HG03521 (cell line): ENCODE results near the gene ACTN1.
"Not testable (repeated sequence)": the region's sequence is repeated elsewhere in the genome, so short reads cannot be mapped to it uniquely, and the experiment has no call there.

ENCODE experiments used
- ATAC-seq: cut with Tn5 transposase; IDR thresholded peaks from one replicate; pipeline ENCODE4 v1.9.1; 2021; ENCODE audit warnings: mild to moderate bottlenecking, moderate library complexity; ENCODE audit not compliant: unreplicated experiment

ACTN1 gene

DNA sequence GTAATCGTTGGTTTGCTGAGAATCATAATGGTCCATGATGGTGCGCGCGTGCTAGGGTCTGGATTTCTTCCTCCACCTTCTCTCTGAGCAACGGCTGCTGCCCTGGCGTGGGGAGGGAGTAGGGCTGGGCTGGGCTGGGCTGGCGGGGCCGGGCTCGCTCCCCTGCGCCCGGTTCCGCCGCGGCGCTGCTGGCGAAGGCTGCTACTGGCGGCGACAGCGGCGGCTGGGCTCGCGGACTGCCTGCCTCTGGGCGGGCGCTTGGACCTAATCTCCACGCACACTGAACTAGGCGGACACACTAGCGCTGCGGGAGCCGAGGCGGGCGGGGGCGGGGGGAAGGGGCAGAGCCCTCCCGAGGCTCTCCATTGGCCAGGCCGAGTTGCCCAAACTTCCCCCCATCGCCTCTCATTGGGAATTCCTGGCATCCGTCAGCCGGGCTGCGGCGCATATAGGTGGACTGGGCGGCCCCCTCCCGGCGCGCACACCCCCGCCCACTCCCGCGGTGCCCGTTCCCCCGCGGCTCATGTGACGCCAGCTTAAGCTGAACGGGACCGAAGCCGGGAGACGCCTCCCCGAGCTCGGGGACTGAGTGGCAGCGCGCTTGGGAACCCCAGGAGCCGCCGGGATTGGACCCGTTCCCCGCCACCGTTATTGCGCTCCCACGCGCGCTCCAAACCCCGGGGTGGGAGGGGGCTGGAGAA, at the start of gene ACTN1:
TSS of gene ACTN1 (minus strand) at position 282 of the 701 bp plus-strand sequence. CDS start at position 36, 246 bp downstream.
- ATAC-seq, result no peak

DNA sequence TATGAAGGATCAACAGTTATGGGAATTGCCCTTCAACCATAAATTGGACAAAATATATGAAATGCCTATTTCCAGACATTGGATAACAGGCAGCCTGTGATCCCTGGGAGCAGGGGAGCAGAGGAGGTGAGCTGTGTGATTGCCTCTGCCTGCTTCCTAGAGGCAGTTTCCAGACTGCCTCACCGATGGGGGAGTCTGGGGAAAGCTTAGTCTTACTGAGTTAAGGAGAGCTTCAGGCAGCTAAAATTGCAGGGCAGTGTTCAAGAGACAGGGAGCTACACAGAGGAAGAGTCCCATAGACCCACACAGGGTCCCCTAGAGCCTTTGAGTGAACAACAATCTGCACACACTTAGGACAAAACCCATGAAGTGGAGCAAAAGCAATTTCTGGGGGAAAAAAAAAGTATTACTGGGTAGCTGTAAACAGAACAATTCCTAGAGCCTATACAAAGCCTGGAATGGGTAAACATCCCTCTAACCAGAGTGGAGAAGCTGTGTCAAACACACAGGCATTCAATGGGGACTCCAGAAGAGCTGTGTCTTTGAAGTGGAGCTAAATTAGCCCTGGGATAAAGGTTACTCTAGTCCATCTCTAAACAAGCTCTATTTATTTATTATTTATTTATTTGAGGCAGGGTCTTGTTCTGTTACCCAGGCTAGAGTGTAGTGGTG, 48.3 kb upstream of the ACTN1 start:
- no peak for ATAC-seq

DNA sequence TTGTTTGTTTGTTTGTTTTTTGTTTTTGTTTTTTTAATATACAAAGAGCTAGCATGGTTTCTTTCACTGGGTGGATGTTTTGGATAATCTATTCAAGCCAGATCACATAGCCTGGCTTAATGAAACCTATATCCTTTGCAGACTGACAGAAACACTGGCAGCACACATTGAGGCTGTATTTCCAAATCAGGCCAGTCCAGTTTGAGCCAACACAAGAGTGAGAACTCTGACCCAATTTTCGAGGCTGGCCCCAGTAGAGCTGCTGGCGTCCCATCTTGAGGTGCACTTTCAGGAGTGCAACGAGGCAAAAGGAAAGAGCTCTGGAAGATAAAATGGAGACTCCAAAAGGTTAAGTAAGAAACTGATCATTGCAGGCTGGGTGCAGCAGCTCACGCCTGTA, 43.9 kb upstream of the ACTN1 start:
- no peak for ATAC-seq

DNA sequence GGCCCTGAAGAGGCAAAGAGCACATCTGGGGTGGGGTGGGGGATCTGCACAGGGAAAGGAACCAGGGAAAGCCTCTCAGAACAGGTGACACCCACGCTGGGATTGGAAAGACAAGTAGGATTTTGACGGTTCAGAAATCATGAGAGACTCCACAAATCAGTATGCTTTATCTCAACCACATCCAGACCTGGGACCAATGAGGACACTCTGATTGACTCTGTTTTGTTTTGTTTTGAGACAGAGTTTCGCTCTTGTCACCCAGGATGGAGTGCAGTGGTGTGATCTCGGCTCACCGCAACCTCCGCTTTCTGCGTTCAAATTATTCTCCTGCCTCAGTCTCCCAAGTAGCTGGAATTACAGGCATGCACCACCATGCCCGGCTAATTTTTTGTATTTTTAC, 43.0 kb upstream of the ACTN1 start:
- ATAC-seq, result not testable (repeated sequence)

DNA sequence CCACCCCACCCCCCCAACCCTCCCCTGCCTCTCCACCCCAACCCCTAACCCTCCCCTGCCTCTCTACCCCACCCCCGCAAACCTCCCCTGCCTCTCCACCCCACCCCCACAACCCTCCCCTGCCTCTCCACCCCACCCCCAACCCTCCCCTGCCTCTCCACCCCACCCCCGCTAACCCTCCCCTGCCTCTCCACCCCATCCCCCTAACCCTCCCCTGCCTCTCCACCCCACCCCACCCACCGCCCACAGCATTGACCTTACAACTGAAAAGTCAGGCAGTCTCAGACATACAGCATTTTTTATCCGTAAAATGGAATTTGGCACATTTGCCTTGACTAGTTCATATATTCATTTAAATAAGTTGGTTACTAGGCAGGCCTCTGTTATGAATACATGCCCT, 38.6 kb upstream of the ACTN1 start:
- no peak for ATAC-seq

DNA sequence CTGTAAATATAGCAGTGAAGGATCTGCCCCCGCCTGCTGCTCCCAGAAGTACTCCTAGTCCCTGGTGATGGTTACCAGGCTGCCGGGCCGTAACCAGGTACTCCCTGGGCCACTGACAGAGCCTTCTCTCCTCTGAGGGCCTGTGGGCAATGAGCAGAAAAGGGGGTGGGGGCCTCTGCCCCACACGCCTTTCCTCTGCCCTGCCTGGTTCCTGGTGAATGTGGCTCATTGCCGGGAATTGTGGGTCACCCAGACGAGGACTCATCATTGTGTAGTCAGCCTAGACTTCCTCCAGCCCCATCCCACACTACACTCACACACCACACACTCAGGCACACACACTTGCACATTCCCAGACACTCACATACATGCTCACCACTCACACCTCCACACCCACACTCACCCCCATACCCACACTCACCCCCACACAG, 35.7 kb upstream of the ACTN1 start:
- ATAC-seq, result no peak

DNA sequence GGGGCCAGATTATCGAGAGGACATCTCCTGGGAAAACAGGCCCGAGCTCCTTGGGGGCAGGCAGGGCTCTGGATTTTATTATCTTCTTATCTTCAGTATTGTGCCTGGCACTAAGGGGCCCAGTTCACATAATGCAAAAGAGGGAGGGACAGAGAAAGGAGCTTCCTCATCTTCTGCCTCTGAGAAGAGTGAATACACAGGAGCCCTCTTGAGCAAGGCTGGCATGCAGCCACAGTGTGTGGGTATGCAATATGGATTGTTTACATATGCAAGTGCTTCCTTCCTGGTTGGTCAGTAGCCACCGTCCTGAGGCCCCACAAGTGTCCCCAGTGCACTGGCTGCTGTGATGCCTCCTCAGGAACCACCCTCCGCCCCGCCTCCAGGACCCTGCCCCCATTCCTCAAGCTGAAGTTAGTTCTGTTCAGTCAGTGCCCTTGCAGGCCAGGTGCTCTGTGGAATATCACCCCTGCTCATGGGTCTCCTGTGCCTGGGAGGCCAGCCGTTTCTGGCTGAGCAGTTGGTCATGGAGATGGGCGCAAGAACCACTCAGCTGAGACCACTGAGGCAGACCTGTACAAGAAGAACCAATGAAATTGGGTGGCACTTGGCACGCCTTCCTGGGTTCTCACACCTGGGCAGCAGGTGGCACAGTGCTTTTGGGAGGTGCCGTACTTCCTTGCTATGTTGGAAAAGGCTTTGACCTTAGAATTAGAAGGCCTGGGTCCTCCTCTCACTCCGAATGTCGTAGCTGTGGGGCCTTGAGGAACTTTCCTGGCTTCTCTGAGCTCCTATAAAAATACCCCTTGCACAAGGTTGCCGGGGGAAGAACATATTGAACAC, 35.1 kb upstream of the ACTN1 start:
- ATAC-seq, result no peak

DNA sequence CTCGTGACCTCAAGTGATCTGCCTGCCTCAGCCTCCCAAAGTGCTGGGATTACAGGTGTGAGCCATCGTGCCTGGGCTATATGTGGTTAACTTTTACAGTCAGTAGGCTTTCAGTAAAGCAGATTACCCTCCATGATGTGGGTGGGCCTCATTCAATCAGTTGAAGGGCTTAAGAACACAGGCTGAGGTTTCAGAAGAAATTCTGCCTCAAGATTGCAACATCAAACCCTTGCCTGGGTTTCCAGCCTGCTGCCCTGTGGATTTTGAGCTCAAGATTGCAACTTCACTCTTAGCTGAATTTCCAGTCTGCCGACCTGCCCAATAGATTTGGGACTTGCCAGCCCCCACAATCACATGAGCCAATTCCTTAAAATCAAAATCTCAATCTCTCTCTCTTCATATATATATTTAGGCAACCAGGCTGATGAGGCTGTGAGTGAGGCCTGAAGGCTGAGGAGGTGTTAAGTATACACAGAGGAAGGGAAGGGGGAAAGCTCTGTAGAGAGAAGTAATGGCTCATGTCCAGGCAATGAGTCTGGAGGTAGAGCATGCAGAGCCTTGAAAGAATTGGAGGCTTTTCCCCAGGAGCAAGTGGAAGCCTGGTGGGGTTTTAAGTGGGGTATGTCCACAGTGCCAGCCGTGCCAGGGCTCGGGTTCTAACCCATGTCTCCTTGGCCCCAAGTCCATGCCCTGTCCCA, 33.3 kb upstream of the ACTN1 start:
- no peak for ATAC-seq

DNA sequence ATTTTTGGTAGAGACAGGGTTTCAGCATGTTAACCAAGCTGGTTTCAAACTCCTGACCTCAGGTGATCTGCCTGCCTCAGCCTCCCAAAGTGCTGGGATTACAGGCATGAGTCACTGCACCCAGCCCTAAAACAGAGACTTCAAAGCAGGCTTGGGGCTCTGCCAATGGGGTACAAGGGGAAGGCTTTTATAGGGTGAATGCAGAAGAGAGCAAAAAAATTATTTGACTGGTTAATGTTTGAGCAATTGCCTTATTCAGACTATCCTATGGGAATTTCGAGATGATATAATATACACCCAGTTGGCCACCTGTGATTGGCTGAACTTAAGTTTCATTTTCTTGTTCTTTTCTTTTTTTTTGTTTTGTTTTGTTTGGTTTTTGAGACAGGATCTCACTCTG, 31.5 kb upstream of the ACTN1 start:
- ATAC-seq, result no peak

DNA sequence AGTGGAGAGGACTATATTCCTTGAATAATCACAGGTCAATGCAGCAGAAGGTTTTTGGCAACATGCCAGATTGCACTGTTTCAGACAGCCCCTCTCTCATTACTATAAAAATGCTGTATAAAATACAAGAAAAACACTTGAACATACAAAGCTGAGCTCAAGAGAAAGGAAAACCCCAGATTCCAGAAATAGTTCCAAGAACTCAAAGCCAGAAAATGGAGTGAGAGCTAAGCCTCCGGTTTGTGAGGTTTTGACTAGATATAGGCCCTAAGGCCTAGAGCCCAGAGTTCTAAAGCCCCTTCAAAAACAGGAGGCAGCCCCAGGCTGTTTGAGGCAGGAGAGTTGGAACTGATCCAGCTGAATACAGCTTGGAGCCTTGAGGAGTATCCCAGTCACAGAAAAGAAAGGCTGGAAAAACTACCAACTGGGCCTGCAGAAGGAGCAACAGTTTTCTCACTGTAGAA, 29.4 kb upstream of the ACTN1 start:
- no peak for ATAC-seq

DNA sequence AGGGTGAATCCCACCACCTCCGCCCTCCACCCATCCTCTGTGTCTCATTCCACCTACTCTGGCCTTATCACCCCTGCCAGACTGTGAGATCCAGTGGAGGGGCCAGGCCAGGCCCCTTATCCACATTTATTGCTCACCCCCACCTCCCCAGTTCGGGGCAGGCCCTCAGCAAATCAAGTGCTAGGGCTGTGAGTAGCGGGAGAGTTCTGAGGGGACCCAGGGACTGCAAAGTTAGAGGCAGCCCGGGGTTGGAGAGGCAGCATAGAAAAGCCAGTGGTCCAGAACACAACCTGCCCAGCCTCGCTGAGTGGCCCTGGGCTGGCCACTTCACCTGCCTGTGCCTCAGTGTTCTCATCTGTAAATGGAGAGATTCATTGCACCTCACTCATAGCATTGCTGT, 27.2 kb upstream of the ACTN1 start:
- no peak for ATAC-seq

DNA sequence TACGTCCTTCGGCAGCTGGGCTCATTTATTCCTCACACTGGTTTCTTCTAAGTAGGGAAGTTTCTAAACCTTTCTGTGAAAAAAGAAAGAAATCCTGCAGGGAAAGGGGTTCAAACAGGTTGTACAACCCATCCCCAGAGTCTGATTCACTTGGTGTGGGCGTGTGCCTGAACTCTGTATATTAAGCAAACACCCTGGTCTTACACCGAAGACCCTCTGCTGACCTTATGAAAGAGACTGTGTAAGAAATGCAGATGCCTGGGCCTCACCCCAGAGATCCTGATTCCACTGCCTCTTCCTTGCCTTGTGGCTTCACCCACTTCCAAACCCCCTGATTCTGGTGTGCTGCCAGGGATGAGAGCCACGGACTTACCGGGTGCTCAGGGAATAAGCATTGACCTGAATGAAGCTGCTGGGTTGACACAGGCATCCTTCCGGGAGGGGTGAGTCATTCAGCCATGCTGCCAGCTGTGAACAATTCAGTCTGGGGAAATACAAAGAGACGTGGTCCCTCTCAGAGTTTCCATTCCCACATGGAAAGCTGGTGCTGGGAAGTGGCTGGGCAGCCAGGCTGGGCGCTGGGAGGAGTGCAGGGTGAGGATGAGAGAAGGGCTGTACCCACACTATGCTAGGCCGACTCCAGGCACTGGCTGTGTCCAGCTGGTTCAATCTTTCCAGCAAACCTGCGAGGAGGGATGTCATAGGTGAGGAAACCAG, 26.5 kb upstream of the ACTN1 start:
- ATAC-seq, result no peak

DNA sequence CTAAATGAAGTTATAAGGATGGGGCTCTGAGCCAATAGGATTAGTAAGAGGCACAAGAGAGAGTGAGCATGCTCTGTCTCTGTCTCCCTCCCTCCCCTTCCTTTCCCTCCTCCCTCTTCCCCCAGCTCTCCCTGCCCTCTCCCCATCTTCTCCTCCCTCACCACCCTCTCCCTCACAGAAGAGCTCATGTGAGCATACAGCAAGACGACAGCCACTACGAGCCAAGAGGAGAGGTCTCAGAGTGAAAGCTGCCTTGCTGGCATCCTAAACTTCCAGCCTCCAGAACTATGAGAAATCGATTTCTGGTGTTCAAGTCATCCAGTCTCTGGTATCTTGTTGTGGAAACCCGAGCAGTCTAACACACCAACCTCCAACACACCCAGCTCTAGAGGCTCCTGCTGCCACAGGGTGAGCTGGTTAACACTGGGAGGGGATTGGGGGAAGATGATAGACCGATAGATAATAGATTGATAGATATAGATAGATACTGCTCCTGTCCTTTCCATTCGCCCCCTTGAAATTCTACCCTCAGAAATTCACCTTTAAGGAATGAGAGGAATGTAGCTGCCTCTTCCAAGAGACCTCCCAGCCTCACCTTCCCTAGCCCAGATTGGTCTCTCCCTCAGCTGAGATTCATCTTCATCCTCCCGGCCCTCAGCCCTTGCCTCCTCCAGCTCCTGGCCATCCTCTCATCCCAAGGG, 25.8 kb upstream of the ACTN1 start:
- no peak for ATAC-seq

DNA sequence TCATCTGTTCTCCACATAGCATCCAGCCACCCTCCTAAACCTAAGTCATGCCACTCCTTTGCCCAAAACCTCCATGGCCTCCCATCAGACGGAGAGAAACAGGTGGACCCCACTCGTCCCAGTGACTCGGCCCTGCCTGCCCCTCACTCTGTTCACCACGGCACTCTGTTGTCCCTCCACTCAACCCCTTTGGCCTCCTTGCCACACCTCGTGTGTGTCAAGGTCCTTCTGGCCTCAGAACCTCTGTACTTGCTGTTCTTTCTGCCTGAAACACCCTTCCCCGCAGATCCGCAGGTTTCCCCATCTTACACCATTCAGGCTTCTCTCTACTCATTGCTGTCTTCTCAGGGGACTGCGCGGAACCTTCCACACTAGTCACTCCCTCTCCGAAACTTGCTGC, 24.5 kb upstream of the ACTN1 start:
- no peak for ATAC-seq

DNA sequence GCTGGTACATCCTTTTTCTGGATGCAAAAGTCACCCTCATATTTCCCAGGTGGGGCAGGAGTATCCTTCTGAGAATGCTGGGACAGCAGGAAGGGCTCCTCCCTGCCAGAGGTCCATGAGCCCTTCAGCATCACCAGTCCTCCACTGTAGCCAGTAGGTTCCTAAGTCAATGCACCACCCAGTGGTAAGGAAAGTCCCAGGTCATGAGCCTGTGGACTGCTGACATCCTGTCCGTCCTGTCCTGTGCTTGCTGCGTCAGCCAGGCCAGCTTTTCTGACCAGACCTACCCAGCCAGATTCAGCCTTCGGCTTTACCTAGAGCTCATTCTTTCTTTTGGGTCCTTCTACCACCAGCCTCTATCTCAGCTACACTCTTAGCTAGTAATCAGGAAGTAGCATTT, 23.0 kb upstream of the ACTN1 start:
- ATAC-seq, result no peak

DNA sequence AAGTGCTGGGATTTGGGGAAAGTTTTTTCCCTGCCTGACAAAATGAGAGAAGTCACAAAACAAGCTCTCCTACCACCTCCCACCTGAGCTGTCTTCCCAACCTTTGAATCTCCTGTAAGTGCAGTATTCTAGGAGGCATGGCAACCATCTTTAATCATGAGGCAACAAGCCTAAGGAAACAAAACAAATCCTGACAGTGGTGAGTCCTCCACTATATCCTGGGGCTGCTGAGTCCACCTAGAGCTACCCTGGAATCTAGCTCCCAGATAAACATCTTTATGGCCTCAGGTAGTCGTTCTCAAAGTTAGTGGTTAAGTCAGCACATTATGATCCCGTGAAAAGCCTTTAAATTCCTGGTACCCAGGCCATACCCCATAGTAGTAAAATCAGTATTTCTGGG, 22.3 kb upstream of the ACTN1 start:
- ATAC-seq, result no peak

DNA sequence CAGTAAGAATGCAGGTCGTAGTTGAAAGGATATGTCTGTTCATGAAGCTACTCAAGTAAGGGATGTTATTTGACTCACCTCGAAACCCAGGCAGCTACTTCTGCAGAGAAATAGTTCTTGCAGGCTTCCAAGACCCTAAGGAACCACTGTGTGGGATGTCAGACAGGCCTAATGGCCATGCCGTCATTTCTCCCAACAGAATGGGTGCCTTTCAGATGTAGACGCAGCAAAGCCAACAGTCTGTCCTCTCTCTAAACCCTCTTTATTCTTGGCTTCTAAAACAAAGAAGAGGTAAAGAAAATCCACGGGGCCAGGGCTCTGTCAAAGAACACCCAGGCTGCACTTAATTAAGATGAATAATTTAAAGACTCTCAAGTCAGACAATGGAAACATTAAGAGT, 19.0 kb upstream of the ACTN1 start:
- no peak for ATAC-seq

DNA sequence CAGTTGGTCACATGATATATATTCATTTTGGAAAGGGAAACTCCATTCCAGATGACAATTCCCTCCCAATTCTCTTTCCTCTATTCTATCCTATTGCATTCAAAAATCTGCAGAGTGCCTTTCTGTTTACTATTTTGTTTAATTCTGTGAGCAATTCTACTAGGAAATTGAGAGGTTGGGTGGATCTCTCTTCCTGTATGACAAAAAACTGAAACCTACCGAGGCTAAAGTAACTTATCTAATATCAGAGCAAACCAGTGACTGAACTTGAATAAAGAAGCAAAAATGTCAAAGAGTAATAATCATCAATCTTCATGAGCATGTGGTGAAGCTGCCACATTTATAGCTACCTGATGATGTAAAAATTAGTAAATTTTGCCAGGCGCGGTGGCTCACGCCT, 16.6 kb upstream of the ACTN1 start:
- no peak for ATAC-seq

DNA sequence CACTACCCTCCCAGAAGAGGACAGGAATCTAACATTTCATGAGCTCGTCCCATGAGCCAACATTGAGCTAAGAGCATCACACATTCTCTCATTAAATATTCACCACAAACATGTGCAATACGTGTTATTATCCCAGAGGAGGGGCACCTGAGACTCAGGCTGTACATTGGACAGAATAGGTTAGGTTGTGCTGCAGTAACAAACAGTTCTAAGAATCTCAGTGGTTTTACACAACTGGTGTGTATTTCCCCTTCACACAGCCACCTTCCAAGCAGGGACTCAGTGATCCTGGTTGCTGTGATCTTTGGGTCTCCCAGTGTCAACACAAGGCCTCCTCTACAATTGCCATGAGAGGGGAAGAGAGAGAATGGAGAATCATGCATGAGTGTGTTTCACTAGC, 15.0 kb upstream of the ACTN1 start:
- no peak for ATAC-seq

DNA sequence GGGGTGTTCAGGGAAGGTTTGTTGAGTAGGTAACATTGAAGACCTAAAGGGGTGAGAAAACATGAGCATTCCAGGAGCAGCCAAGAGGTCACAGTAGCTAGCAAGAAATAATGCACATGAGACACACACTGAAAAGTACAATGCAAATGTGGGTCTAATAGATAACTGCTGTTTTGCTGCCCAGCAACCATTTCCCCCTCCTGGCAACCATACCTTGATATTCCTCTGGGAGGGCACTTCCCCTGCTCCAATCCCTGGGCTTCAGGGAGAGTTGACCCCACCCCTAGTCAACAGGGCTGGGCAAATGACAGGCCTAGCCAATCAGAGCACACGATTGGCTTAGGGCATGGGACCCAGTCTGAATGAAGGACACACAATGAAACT, 8.5 kb upstream of the ACTN1 start:
- ATAC-seq, result no peak
